GM18868 (cell line): ENCODE results near the gene MYL10.

Experiments used
- ATAC-seq: cut with Tn5 transposase; IDR thresholded peaks from one replicate; pipeline ENCODE4 v1.9.1; 2021; ENCODE audit warnings: mild to moderate bottlenecking, moderate library complexity; ENCODE audit not compliant: unreplicated experiment

The MYL10 gene

DNA sequence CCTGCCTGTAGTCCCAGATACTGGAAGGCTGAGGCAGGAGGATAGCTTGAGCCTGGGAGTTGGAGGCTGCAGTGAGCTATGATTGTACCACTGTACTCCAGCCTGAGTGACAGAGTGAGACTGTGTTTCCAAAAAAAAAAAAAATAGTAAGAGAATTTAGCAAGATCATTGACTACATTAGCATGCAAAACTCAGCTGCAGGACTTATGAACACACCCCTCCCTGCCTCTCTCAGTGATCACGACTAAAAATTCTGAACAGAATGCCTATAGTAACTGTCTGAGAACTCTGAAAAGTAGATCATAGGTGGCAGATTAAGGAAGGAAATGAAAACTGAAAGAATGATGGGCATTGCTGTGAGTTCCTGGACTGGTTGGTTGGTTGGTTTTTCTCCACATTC lies 50.5 kb downstream of the MYL10 start:
- no peak for ATAC-seq

DNA sequence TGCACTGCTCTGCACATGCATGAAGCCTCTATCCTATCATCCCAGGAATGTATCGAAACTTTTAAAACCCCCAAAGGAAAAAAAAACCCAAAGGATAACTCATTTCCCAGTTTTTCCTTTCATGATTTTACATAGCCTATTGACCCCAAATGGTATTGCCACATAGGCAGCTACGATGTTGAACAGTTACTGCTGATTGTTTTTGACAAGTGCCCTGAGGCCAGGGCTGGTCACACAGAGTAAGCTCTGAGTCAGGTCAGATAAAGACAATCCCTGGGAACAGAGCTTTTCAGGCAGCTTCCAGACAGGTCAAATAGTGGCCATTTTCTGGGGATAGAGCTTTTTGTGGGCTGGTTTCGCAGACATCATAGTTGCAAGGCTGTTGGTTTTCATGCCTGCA lies 52.1 kb downstream of the MYL10 start:
- no peak for ATAC-seq

DNA sequence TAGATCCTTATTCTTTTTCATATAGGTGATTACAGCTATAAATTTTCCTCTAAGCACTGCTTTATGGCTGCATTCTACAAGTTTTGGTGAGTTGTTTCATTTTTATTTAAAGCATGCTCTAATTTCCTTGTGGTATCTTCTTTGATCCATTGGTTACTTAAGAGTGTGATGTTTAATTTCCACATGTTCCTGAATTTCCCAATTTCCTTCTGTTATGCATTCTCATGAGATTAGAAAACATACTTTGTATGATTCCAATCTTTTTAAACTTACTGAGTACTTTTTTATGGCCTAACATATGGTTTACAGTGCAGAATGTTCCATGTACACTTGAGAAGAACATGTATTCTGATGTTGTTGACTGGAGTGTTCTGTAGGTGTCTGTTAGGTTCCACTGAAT lies 53.4 kb downstream of the MYL10 start:
- ATAC-seq: no peak

DNA sequence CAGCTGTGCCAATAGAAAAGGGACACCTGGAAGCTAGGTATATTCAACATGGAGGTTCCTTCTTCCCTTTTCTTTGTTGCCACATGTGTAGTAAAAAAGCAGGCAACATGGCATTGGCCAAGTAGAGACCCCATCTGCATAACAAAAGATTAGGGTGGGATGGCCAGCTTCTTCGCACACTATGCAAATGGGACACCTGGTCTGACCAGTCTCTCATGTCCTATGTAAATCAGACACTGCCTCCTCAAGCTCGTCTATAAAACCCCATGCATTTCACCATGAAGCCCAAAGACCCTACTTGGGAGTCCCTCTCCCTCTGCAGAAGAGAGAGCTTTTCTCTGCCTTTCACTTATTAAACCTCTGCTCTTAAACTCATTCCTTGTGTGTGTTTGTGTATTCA lies 53.9 kb downstream of the MYL10 start:
- no peak for ATAC-seq

DNA sequence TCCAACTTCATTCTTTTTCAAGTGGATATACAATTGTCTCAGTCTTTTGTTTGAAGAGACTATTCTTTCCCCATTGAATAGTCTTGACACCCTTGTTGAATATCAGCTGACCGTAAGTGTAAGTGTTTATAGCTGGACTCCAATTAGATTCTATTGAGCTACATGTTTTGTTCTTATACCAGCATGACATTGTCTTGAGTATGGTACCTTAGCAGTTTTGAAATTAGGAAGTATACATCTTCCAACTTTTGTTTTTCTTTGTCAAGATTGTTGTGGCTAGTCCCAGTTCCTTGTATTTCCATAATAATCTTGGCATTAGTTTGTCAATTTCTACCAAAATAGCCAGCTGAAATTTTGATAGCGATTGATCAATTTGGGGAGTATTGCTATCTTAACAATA lies 56.9 kb downstream of the MYL10 start:
- no peak for ATAC-seq

DNA sequence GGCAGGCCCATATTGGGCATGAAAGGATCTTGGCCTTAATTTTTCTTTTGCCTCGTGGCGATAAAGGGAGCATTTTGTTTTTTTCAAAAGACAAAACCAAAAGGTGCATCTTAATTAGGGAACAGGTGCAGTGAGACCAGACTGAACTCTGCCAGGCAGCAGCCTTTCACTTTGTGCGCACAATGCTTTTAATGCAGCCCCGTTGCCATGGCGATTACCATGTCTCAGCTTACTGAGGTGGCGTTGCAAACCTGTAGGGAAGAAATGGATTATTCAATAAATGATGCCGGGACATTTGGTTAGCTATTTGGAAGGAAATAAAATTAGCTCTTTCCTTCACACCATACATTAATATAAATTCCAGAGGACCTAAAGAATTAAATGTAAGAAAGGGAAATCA lies 61.9 kb downstream of the MYL10 start:
- ATAC-seq: no peak

DNA sequence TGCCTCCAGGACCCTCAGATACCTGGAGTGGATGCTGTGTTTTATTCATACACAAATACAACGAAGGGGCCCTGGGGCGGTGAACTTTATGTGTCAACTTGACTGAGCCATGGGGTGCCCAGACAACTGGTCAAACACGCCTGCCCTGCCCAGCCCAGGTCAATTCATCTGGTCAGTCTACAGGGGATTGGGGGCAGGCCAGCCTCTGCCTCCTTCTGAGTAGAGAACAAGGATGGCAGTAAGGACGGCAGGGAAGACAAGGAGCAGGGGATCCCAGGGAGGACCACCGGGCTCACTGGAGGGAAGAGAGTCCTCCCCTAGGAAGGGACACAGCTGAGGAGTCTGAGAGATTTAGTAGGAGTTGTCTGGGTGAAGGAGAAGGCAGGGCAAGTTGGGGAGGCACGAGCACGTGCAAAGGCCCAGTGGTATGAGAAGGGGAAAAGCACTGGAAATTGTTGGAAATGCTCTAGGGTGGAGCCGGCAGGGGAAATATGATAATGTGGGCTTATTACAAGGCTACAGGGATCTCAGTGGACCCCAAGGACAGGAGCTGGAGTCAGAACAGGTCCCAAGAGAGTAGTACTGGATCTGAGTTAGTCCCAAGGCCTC lies 63.4 kb downstream of the MYL10 start:
- ATAC-seq: no peak

DNA sequence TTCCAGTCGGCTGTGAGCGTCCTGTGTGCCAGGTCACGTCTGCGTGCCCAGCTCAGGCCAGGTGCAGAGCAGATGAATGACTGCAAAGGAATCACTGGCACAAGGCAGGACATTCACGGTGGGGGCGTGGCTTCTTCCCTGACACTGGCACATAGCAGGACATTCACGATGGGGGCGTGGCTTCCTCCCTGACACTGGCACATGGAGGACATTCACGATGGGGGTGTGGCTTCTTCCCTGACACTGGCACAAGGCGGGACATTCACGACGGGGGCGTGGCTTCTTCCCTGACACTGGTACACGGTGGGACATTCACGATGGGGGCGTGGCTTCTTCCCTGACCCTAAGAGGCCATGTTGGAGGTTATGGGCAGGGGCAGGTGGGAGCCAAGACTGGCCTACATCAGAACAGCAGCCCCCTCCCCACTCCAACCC lies 64.3 kb downstream of the MYL10 start:
- ATAC-seq: no peak

- no peak for ATAC-seq
Measured at GRCh38 chr7:101563943-101564777, 64.9 kb downstream of the MYL10 start.
